Smooth muscle cell of the brain vasculature (primary cell): ENCODE results near the gene CALM3.

Experiments
- DNase-seq: peaks from one replicate; pipeline ENCODE4 v3.0.0-alpha.2; 2012; ENCODE audit warnings: low read depth, low spot score

The CALM3 gene

GRCh38 chr19:46599716-46600373 lies 1.3 kb upstream of the CALM3 start:
- no peak for DNase-seq

GRCh38 chr19:46600384-46601317 lies 479 bp upstream of the CALM3 start:
- DNase-seq = peak; percentile 96

- no peak for DNase-seq
Measured at GRCh38 chr19:46602392-46603194, 1.5 kb downstream of the CALM3 start.

- DNase-seq = no peak
Measured at GRCh38 chr19:46603195-46603637, 2.1 kb downstream of the CALM3 start.

GRCh38 chr19:46603752-46604231 lies 2.7 kb downstream of the CALM3 start:
- no peak for DNase-seq

- DNase-seq = no peak
Measured at GRCh38 chr19:46604781-46605355, 3.7 kb downstream of the CALM3 start.

GRCh38 chr19:46605356-46605821 lies 4.3 kb downstream of the CALM3 start:
- no peak for DNase-seq

- DNase-seq = no peak
Measured at GRCh38 chr19:46606019-46606418, 4.9 kb downstream of the CALM3 start.

- no peak for DNase-seq
Measured at GRCh38 chr19:46606681-46607447, 5.7 kb downstream of the CALM3 start.

- DNase-seq = no peak
Measured at GRCh38 chr19:46607448-46607841, 6.3 kb downstream of the CALM3 start.

- DNase-seq = no peak
Measured at GRCh38 chr19:46608178-46608577, 7.0 kb downstream of the CALM3 start.

- no peak for DNase-seq
Measured at GRCh38 chr19:46608581-46609345, 7.6 kb downstream of the CALM3 start.

- no peak for DNase-seq
Measured at GRCh38 chr19:46609511-46610412, 8.6 kb downstream of the CALM3 start.

GRCh38 chr19:46610413-46610775 lies 9.3 kb downstream of the CALM3 start:
- no peak for DNase-seq

GRCh38 chr19:46610851-46611770 lies 10.0 kb downstream of the CALM3 start:
- DNase-seq = no peak

GRCh38 chr19:46611776-46612175 lies 10.6 kb downstream of the CALM3 start:
- no peak for DNase-seq

- DNase-seq = no peak
Measured at GRCh38 chr19:46613525-46613924, 12.4 kb downstream of the CALM3 start.
